ENCODE measurements around the gene C20orf173. TPM values are rescaled to one million over a fixed set of nuclear protein-coding genes. Genes with fewer than 3 reads are reported as not detected.
A peak's percentile ranks its signal among the peaks of the same experiment; 100 is the strongest.

Gene C20orf173
- total RNA-seq, 2 donors from 2014 or later: not detected

GRCh38 chr20:35496481-35496880, 33.0 kb downstream of the C20orf173 start:
- peaks cover 36% of the 10 kb centered on the region for H3K36me3 ChIP-seq

GRCh38 chr20:35492352-35492751, 37.1 kb downstream of the C20orf173 start:
- H3K36me3 ChIP-seq: peaks cover 37% of the 10 kb centered on the region
- DNase-seq (ENCODE audit: low spot score) (no peak), ATAC-seq (ENCODE audit: insufficient number of reproducible peaks, low FRiP score, low read depth) (no peak)
- H3K27me3 ChIP-seq (replicated peaks; ENCODE audit: insufficient read depth): no peaks in the 10 kb centered on the region
- H3K27ac ChIP-seq: no peak overlapping the region
- H3K4me1 ChIP-seq (ENCODE audit: control insufficient read depth in 1 of 2, low read depth in 2 of 2): peaks cover 2 to 9% of the 10 kb centered on the region in 2 donors
- no peaks in the 10 kb centered on the region for H3K9me3 ChIP-seq
- TF ChIP-seq CTCF (IDR thresholded peaks at IDR 0.05): no peak
- no peak overlapping the region for H3K4me3 ChIP-seq

More at GRCh38 chr20:35496481-35496880, 33.0 kb downstream of the C20orf173 start:
- ATAC-seq (ENCODE audit: insufficient number of reproducible peaks, low FRiP score, low read depth) (no peak), DNase-seq (ENCODE audit: low spot score) (no peak)
- Histone ChIP-seq H3K4me3 (no peak overlapping the region), H3K27me3 (replicated peaks; ENCODE audit: insufficient read depth) (no peaks in the 10 kb centered on the region), H3K4me1 (ENCODE audit: control insufficient read depth in 1 of 2, low read depth in 2 of 2) (peaks cover 3 to 18% of the 10 kb centered on the region in 2 donors), H3K27ac (peak overlapping the region; percentile 73 to 78), H3K9me3 (no peaks in the 10 kb centered on the region)
- TF ChIP-seq CTCF (IDR thresholded peaks at IDR 0.05): no peak

GRCh38 chr20:35491823-35492222, 37.6 kb downstream of the C20orf173 start:
- Histone ChIP-seq H3K9me3 (no peaks in the 10 kb centered on the region), H3K4me1 (ENCODE audit: control insufficient read depth in 1 of 2, low read depth in 2 of 2) (peaks cover 0 to 4% of the 10 kb centered on the region in 2 donors), H3K4me3 (no peak overlapping the region), H3K27ac (no peak overlapping the region), H3K27me3 (replicated peaks; ENCODE audit: insufficient read depth) (no peaks in the 10 kb centered on the region), H3K36me3 (peaks cover 37% of the 10 kb centered on the region)
- DNase-seq (ENCODE audit: low spot score): no peak
- no peak for ATAC-seq (ENCODE audit: insufficient number of reproducible peaks, low FRiP score, low read depth)
- no peak for TF ChIP-seq CTCF (IDR thresholded peaks at IDR 0.05)

GRCh38 chr20:35490736-35491181, 38.7 kb downstream of the C20orf173 start:
- DNase-seq (ENCODE audit: low spot score): no peak
- Histone ChIP-seq H3K36me3 (peaks cover 37% of the 10 kb centered on the region), H3K27ac (peak overlapping the region in 1 of 2 donors; percentile 27)

GRCh38 chr20:35489717-35490116, 39.7 kb downstream of the C20orf173 start:
- Histone ChIP-seq H3K4me1 (ENCODE audit: control insufficient read depth in 1 of 2, low read depth in 2 of 2) (no peaks in the 10 kb centered on the region), H3K4me3 (peak overlapping the region; percentile 18), H3K27me3 (replicated peaks; ENCODE audit: insufficient read depth) (no peaks in the 10 kb centered on the region), H3K36me3 (peaks cover 27% of the 10 kb centered on the region), H3K9me3 (no peaks in the 10 kb centered on the region), H3K27ac (no peak overlapping the region)
- ATAC-seq (ENCODE audit: insufficient number of reproducible peaks, low FRiP score, low read depth) (no peak), DNase-seq (ENCODE audit: low spot score) (no peak)
- TF ChIP-seq CTCF (IDR thresholded peaks at IDR 0.05): no peak

More at GRCh38 chr20:35490736-35491181, 38.7 kb downstream of the C20orf173 start:
- Histone ChIP-seq H3K4me1 (ENCODE audit: control insufficient read depth in 1 of 2, low read depth in 2 of 2) (no peaks in the 10 kb centered on the region), H3K27me3 (replicated peaks; ENCODE audit: insufficient read depth) (no peaks in the 10 kb centered on the region), H3K4me3 (peak overlapping the region; percentile 67), H3K9me3 (no peaks in the 10 kb centered on the region)
- ATAC-seq (ENCODE audit: insufficient number of reproducible peaks, low FRiP score, low read depth): no peak
- TF ChIP-seq CTCF (IDR thresholded peaks at IDR 0.05): no peak
